ENCODE results near the gene CLDN10.

DNA sequence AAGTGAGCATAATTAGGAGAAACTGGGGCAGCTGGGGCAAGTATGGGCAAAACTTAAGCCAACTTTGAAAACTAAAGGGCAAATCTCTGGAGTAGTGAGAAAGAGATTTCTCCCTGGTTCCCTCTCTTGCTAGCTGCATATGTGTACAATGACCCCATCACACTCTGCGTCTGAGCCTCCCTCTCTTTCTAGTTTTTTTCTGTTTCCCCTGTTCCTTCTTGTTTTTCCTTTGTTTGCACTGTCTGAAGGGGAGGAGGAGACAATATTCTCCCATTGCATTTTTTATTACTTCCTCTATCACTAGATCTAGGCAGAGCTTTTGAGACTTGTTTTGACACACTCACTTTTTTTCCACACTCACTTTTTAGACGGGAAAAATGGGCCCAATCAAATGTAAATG, 11.2 kb upstream of the CLDN10 start:
- TF ChIP-seq, protein P1, sequence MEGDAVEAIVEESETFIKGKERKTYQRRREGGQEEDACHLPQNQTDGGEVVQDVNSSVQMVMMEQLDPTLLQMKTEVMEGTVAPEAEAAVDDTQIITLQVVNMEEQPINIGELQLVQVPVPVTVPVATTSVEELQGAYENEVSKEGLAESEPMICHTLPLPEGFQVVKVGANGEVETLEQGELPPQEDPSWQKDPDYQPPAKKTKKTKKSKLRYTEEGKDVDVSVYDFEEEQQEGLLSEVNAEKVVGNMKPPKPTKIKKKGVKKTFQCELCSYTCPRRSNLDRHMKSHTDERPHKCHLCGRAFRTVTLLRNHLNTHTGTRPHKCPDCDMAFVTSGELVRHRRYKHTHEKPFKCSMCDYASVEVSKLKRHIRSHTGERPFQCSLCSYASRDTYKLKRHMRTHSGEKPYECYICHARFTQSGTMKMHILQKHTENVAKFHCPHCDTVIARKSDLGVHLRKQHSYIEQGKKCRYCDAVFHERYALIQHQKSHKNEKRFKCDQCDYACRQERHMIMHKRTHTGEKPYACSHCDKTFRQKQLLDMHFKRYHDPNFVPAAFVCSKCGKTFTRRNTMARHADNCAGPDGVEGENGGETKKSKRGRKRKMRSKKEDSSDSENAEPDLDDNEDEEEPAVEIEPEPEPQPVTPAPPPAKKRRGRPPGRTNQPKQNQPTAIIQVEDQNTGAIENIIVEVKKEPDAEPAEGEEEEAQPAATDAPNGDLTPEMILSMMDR (conservative IDR thresholded peaks at IDR 0.05), result no peak
- TF ChIP-seq ZFX (IDR thresholded peaks at IDR 0.05), result no peak

All from C4-2B (cell line).